A673 (cell line): ENCODE results near the gene HPN. TPM values are rescaled to one million over a fixed set of nuclear protein-coding genes. Genes with fewer than 3 reads are reported as not detected.
A peak's percentile ranks its signal among the peaks of the same experiment; 100 is the strongest.

ENCODE experiments used
- BruUV-seq: library from RNA; stranded (reverse); fragments of 400-500 nt; replicated peaks from 2 replicates; lab custom pipeline; 2021; lab: Mats Ljungman, UMichigan
- CTCF ChIA-PET: fragments of 300-600 bp; sonication (Branson Sonifier 250); formaldehyde crosslinking; loops from one replicate; lab custom pipeline; 2022; ENCODE audit warnings: antibody characterized with exemption; lab: Charles Lee
- POLR2A ChIA-PET: fragments of 300-600 bp; sonication (Branson Sonifier 250); formaldehyde crosslinking; loops from one replicate; lab custom pipeline; 2022; ENCODE audit warnings: antibody characterized with exemption; ENCODE audit not compliant: low non-redundant PET; lab: Charles Lee
- DNase-seq: peaks from one replicate; pipeline ENCODE4 v3.0.0-alpha.2; 2015; ENCODE audit warnings: low spot score
- H3K27ac ChIP-seq: fragments of 200-600 bp; sonication (generic); 2 replicates; pipeline ENCODE4 v1.5.1; 2016; ENCODE audit warnings: mixed run types, low read depth, mild to moderate bottlenecking, mixed read lengths, antibody characterized with exemption, low read length; ENCODE audit not compliant: poor library complexity, severe bottlenecking
- H3K27me3 ChIP-seq: fragments of 200-600 bp; sonication (generic); replicated peaks from 2 replicates; pipeline ENCODE4 v1.6.1; 2017; ENCODE audit warnings: mixed run types, low read depth, mild to moderate bottlenecking, mixed read lengths, antibody characterized with exemption, low read length; ENCODE audit not compliant: insufficient read depth, poor library complexity
- H3K36me3 ChIP-seq: fragments of 200-600 bp; sonication (generic); 2 replicates; pipeline ENCODE4 v1.6.1; 2016; ENCODE audit warnings: mixed run types, mild to moderate bottlenecking, mixed read lengths, antibody characterized with exemption, low read length; ENCODE audit not compliant: insufficient read depth, poor library complexity, severe bottlenecking
- H3K4me1 ChIP-seq: fragments of 200-600 bp; sonication (generic); 2 replicates; pipeline ENCODE4 v1.6.1; 2017; ENCODE audit warnings: mixed run types, mild to moderate bottlenecking, mixed read lengths, antibody characterized with exemption, low read length; ENCODE audit not compliant: insufficient read depth, poor library complexity, severe bottlenecking
- H3K4me3 ChIP-seq: fragments of 200-600 bp; sonication (generic); 2 replicates; pipeline ENCODE4 v1.5.1; 2016; ENCODE audit warnings: low read depth, mixed run types, mild to moderate bottlenecking, mixed read lengths, low read length; ENCODE audit not compliant: poor library complexity, severe bottlenecking
- H3K9me3 ChIP-seq: fragments of 200-600 bp; sonication (generic); 2 replicates; pipeline ENCODE4 v1.6.1; 2016; ENCODE audit warnings: mixed run types, low read depth, mild to moderate bottlenecking, mixed read lengths, antibody characterized with exemption, low read length; ENCODE audit not compliant: poor library complexity, severe bottlenecking
- CTCF ChIP-seq: fragments of 300-800, 200-600 bp; sonication (generic); conservative IDR thresholded peaks from 2 replicates; pipeline ENCODE4 v1.5.1; 2017; ENCODE audit warnings: low read depth, mild to moderate bottlenecking, antibody characterized with exemption, low read length, moderate library complexity, mixed read lengths
- EZH2 ChIP-seq: fragments of 200-600 bp; sonication (generic); IDR thresholded peaks from 2 replicates; pipeline ENCODE4 v1.6.1; 2017; ENCODE audit warnings: borderline replicate concordance, low read depth, mild to moderate bottlenecking, mixed read lengths, antibody characterized with exemption, low read length; ENCODE audit not compliant: poor library complexity, severe bottlenecking
- intact Hi-C: fragments of 100-400 bp; cut with micrococcal nuclease; formaldehyde crosslinking; loops from one replicate; pipeline ENCODE4 v1.10.0; 2022; ENCODE audit not compliant: unreplicated experiment
- total RNA-seq: library from RNA; stranded (reverse); gene quantifications from 2 replicates; pipeline ENCODE4 v1.2.3, GENCODE V29; 2021

Gene HPN
- total RNA-seq, 1 experiment from 2014 or later = not detected

GRCh38 chr19:35089554-35089953, 48.0 kb downstream of the HPN start:
- no TSS peak for BruUV-seq
- ChIA-PET POLR2A (no interaction called here), CTCF (interaction anchor here (1.0 kb wide), 1 partner anchor 23 kb away, joined by 4 read pairs; no protein-coding TSS in a partner anchor)
- TF ChIP-seq EZH2 (no peak), CTCF (no peak)
- Histone ChIP-seq H3K27ac (no peak overlapping the region), H3K36me3 (no peaks in the 10 kb centered on the region), H3K4me3 (no peak overlapping the region), H3K4me1 (peaks cover 5% of the 10 kb centered on the region), H3K9me3 (no peaks in the 10 kb centered on the region), H3K27me3 (no peaks in the 10 kb centered on the region)
- DNase-seq = no peak
- intact Hi-C loops = no loop called here

- no peak for TF ChIP-seq EZH2
- no peak for DNase-seq
- CTCF ChIA-PET = interaction anchor here (1.0 kb wide), 1 partner anchor 23 kb away, joined by 4 read pairs; no protein-coding TSS in a partner anchor
- Histone ChIP-seq H3K27me3 (no peaks in the 10 kb centered on the region), H3K9me3 (no peaks in the 10 kb centered on the region), H3K36me3 (no peaks in the 10 kb centered on the region), H3K27ac (no peak overlapping the region), H3K4me3 (peak overlapping the region; percentile 15), H3K4me1 (peaks cover 5% of the 10 kb centered on the region)
- intact Hi-C loops = no loop called here
- no TSS peak for BruUV-seq
- POLR2A ChIA-PET = no interaction called here
Measured at GRCh38 chr19:35090160-35090505, 48.6 kb downstream of the HPN start.

GRCh38 chr19:35090506-35091214, 49.1 kb downstream of the HPN start:
- no peaks in the 10 kb centered on the region for H3K9me3 ChIP-seq
- H3K36me3 ChIP-seq = no peaks in the 10 kb centered on the region
- H3K4me1 ChIP-seq = peaks cover 5% of the 10 kb centered on the region
- BruUV-seq = no TSS peak
- H3K27ac ChIP-seq = no peak overlapping the region
- DNase-seq = peak; percentile 74
- TF ChIP-seq EZH2 (no peak), CTCF (peak; percentile 73)
- H3K4me3 ChIP-seq = peak overlapping the region; percentile 15
- POLR2A ChIA-PET = no interaction called here
- H3K27me3 ChIP-seq = no peaks in the 10 kb centered on the region
- CTCF ChIA-PET = interaction anchor here (1.0 kb wide), 1 partner anchor 24 kb away, joined by 4 read pairs; no protein-coding TSS in a partner anchor
- intact Hi-C loops = no loop called here

GRCh38 chr19:35093430-35093829, 51.9 kb downstream of the HPN start:
- no peak overlapping the region for H3K27ac ChIP-seq
- no peaks in the 10 kb centered on the region for H3K27me3 ChIP-seq
- POLR2A ChIA-PET = no interaction called here
- H3K4me3 ChIP-seq = no peak overlapping the region
- H3K4me1 ChIP-seq = peaks cover 5% of the 10 kb centered on the region
- no peaks in the 10 kb centered on the region for H3K9me3 ChIP-seq
- CTCF ChIA-PET = no interaction called here
- TF ChIP-seq CTCF (no peak), EZH2 (no peak)
- DNase-seq = no peak
- BruUV-seq = no TSS peak
- intact Hi-C loops = no loop called here
- H3K36me3 ChIP-seq = no peaks in the 10 kb centered on the region
